ENCODE data around the gene TTC7B. TPM values are rescaled to one million over a fixed set of nuclear protein-coding genes. Genes with fewer than 3 reads are reported as not detected.

The TTC7B gene
- total and polyA plus RNA-seq, 2 of the 13 experiments (the other 11 are each of a cell fraction or from before 2014, with no cell fraction given): 1.3 to 3.2 TPM

GRCh38 chr14:90758028-90758889, 58.0 kb downstream of the TTC7B start (continued):
- TF ChIP-seq YY1 (IDR thresholded peaks at IDR 0.05; ENCODE audit: insufficient read depth, insufficient replicate concordance, low read depth, low read length): peak; percentile 39
- peak; percentile 19 for TF ChIP-seq ZNF883 (CRISPR knock-in tag; IDR thresholded peaks at IDR 0.05; ENCODE audit: not compliant biosample characterization)
- TF ChIP-seq KAT8 (CRISPR knock-in tag; IDR thresholded peaks at IDR 0.05): peak; percentile 31; the same call in 1 of the 2 replicates
- peak; percentile 42; the same call in 1 of the 2 replicates for TF ChIP-seq ZZZ3 (CRISPR knock-in tag; IDR thresholded peaks at IDR 0.05; ENCODE audit: borderline replicate concordance)
- TF ChIP-seq SALL1 (CRISPR knock-in tag; IDR thresholded peaks at IDR 0.05): peak; percentile 44; the same call in 1 of the 2 replicates
- 0 out of 2 replicates have a peak, but pooled peaks have one; percentile 12 for TF ChIP-seq ZNF337 (CRISPR knock-in tag; IDR thresholded peaks at IDR 0.05; ENCODE audit: borderline replicate concordance, low read depth)
- TF ChIP-seq CEBPZ (IDR thresholded peaks at IDR 0.05; ENCODE audit: low read length): no peak
- peak; percentile 60; the same call in 1 of the 2 replicates for TF ChIP-seq ERF (CRISPR knock-in tag; IDR thresholded peaks at IDR 0.05)
- TF ChIP-seq ZHX2 (IDR thresholded peaks at IDR 0.05; ENCODE audit: low read depth): no peak
- no peak for TF ChIP-seq ZHX2 (CRISPR knock-in tag; IDR thresholded peaks at IDR 0.05; ENCODE audit: borderline replicate concordance)
- peak; percentile 68; the same call in 1 of the 2 replicates for TF ChIP-seq KAT7 (CRISPR knock-in tag; IDR thresholded peaks at IDR 0.05; ENCODE audit: borderline replicate concordance)
- TF ChIP-seq ASH2L (IDR thresholded peaks at IDR 0.05; ENCODE audit: insufficient read length, low read depth, low read length): peak; percentile 6
- TF ChIP-seq MAFF (IDR thresholded peaks at IDR 0.05; ENCODE audit: low read depth, low read length): peak; percentile 77
- peak; percentile 46; the same call in 1 of the 2 replicates for TF ChIP-seq POLR2AphosphoS5 (IDR thresholded peaks at IDR 0.05; ENCODE audit: low read depth, low read length)
- no peak for TF ChIP-seq SP1 (IDR thresholded peaks at IDR 0.05)
- TF ChIP-seq SP1 (CRISPR knock-in tag; IDR thresholded peaks at IDR 0.05): peak; percentile 65
- peak; percentile 92 for TF ChIP-seq CTCF (CRISPR knock-in tag; IDR thresholded peaks at IDR 0.05)
- no peak for TF ChIP-seq RBM39 (IDR thresholded peaks at IDR 0.05; ENCODE audit: low read depth, low read length, poor library complexity, severe bottlenecking)
